ENCODE results near the gene NRAP. TPM values are rescaled to one million over a fixed set of nuclear protein-coding genes. Genes with fewer than 3 reads are reported as not detected.

The NRAP gene
- total RNA-seq, 1 donor from 2014 or later = not detected

GRCh38 chr10:113697595-113697994 lies 33.8 kb upstream of the NRAP start:
- Mint-ChIP-seq H3K36me3 (ENCODE audit: low read depth, unreplicated experiment) (peaks cover 18% of the 10 kb centered on the region), H3K4me1 (ENCODE audit: unreplicated experiment) (no peaks in the 10 kb centered on the region), H3K27me3 (ENCODE audit: unreplicated experiment) (peaks cover 2% of the 10 kb centered on the region), H3K9me3 (ENCODE audit: unreplicated experiment) (no peaks in the 10 kb centered on the region), H3K4me3 (ENCODE audit: unreplicated experiment) (no peak overlapping the region), H3K27ac (ENCODE audit: unreplicated experiment) (no peak overlapping the region)
- no peak for TF ChIP-seq CTCF (IDR thresholded peaks at IDR 0.05; ENCODE audit: unreplicated experiment)
- no peak for DNase-seq (ENCODE audit: low spot score)

GRCh38 chr10:113695691-113696090 lies 31.9 kb upstream of the NRAP start:
- no peak for DNase-seq (ENCODE audit: low spot score)
- TF ChIP-seq CTCF (IDR thresholded peaks at IDR 0.05; ENCODE audit: unreplicated experiment) = no peak
- Mint-ChIP-seq H3K36me3 (ENCODE audit: low read depth, unreplicated experiment) (peaks cover 21% of the 10 kb centered on the region), H3K4me3 (ENCODE audit: unreplicated experiment) (no peak overlapping the region), H3K9me3 (ENCODE audit: unreplicated experiment) (no peaks in the 10 kb centered on the region), H3K27ac (ENCODE audit: unreplicated experiment) (no peak overlapping the region), H3K27me3 (ENCODE audit: unreplicated experiment) (peaks cover 2% of the 10 kb centered on the region), H3K4me1 (ENCODE audit: unreplicated experiment) (no peaks in the 10 kb centered on the region)

- Mint-ChIP-seq H3K36me3 (ENCODE audit: low read depth, unreplicated experiment) (peaks cover 18% of the 10 kb centered on the region), H3K27me3 (ENCODE audit: unreplicated experiment) (peaks cover 2% of the 10 kb centered on the region), H3K27ac (ENCODE audit: unreplicated experiment) (no peak overlapping the region), H3K9me3 (ENCODE audit: unreplicated experiment) (no peaks in the 10 kb centered on the region), H3K4me1 (ENCODE audit: unreplicated experiment) (no peaks in the 10 kb centered on the region), H3K4me3 (ENCODE audit: unreplicated experiment) (no peak overlapping the region)
- DNase-seq (ENCODE audit: low spot score) = no peak
- TF ChIP-seq CTCF (IDR thresholded peaks at IDR 0.05; ENCODE audit: unreplicated experiment) = no peak
These were observed 29.5 kb upstream of the NRAP start for GRCh38 chr10:113693348-113693747.

- H3K36me3 Mint-ChIP-seq (ENCODE audit: low read depth, unreplicated experiment) = peaks cover 18% of the 10 kb centered on the region
- H3K27me3 Mint-ChIP-seq (ENCODE audit: unreplicated experiment) = peaks cover 2% of the 10 kb centered on the region
- no peak overlapping the region for H3K27ac Mint-ChIP-seq (ENCODE audit: unreplicated experiment)
- H3K9me3 Mint-ChIP-seq (ENCODE audit: unreplicated experiment) = no peaks in the 10 kb centered on the region
- no peaks in the 10 kb centered on the region for H3K4me1 Mint-ChIP-seq (ENCODE audit: unreplicated experiment)
- H3K4me3 Mint-ChIP-seq (ENCODE audit: unreplicated experiment) = no peak overlapping the region
- TF ChIP-seq CTCF (IDR thresholded peaks at IDR 0.05; ENCODE audit: unreplicated experiment) = no peak
- DNase-seq (ENCODE audit: low spot score) = no peak
These were observed 28.4 kb upstream of the NRAP start for GRCh38 chr10:113692271-113692670.

- Mint-ChIP-seq H3K9me3 (ENCODE audit: unreplicated experiment) (no peaks in the 10 kb centered on the region), H3K36me3 (ENCODE audit: low read depth, unreplicated experiment) (peaks cover 18% of the 10 kb centered on the region), H3K27ac (ENCODE audit: unreplicated experiment) (no peak overlapping the region), H3K4me1 (ENCODE audit: unreplicated experiment) (no peaks in the 10 kb centered on the region), H3K27me3 (ENCODE audit: unreplicated experiment) (peaks cover 2% of the 10 kb centered on the region), H3K4me3 (ENCODE audit: unreplicated experiment) (no peak overlapping the region)
- no peak for DNase-seq (ENCODE audit: low spot score)
- TF ChIP-seq CTCF (IDR thresholded peaks at IDR 0.05; ENCODE audit: unreplicated experiment) = no peak
These were observed 27.5 kb upstream of the NRAP start for GRCh38 chr10:113691381-113691780.
